Measurements from ENCODE around the gene CNTNAP2.
"Not testable (repeated sequence)": the region's sequence is repeated elsewhere in the genome, so short reads cannot be mapped to it uniquely, and the experiment has no call there.

Gene CNTNAP2

DNA sequence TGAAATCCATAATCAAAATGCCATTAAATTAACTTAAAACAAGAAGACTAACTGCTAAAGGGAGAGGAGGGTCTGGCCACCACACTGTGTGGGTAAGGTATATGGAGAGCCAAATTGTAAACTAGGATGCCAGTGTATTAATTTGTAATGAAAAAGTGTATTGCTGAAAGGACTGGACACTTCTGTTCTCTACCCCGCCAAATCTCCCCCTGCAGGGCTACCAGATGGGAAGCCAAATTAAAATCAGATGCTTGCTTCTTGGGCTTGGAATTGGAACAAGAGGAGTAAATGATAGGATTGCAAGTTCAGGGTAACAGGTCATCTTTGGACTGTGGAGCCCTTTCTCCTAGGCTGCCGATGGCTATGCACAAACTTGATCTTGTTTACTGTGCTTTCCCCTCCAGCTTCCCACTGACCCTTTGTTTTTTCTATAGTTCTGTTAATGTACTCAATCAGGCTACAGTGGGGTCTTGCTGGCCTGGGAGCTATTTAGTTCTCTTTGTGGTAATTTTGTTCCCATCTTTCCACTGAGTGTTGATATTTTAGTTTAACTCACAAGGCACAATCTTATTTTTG is 1541.9 kb downstream of the CNTNAP2 start:
- no peak for DNase-seq (ENCODE audit: low spot score)

DNA sequence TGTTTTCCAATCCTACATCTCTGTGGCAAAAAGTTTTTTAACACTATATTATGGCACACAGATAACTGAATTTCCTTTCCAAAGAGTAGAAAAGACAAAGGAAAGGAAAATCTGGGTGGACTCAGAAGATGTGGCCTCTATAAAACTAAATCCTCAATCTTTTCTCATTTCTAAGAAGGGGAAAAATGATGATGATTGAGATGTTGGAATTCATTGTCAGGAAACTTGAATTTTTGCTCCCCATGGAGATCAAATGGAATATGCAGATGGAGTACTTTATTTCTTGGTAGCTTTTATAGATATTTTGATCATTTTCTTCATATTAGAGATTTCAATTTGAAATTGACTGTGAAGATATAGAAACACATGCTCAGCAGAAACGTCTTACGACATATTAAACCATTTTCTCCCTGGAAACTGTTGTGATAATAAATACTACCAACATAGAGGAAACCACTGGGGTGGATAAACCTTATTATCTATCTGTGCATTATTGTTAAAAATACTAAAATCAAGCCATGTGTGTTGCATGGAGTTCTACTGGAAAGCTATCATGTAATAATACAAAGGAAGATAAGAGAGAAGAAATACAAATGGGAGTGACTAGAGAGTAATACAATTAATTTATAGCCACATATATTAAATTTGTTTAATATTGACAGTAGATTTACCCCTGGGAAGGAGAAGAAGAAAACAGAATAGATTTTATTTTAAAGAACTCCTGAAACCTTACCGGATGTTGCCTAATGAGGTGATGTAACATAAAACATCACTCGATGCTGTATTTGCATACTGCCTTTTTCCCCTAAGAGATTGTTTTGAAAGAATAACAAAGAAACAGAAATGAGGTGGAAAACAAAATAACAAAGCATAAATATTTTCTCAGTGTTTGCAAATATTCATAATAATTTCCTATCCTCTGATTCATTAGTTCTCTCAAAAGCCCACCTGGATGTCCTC is 1542.7 kb downstream of the CNTNAP2 start:
- DNase-seq (ENCODE audit: low spot score) = no peak

DNA sequence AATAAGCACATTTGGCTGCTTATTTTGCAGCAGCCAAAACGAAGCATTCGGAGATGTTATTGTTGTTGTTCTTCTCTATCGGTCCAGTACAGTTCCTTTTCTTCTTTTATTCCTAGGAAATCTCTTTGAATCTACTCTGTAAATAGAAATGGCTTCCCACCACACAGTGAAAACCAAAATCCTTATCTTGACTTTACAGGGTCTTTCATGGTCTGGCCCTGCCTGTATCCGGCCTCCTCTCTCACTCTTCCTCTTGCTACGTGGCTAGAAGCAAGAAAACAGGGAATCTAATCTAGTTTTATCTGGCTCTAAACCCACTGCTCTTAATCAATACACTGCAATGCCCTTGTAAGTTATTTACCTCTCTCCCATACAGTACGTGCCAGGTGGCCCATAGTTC is 1547.9 kb downstream of the CNTNAP2 start:
- no peak for DNase-seq (ENCODE audit: low spot score)

DNA sequence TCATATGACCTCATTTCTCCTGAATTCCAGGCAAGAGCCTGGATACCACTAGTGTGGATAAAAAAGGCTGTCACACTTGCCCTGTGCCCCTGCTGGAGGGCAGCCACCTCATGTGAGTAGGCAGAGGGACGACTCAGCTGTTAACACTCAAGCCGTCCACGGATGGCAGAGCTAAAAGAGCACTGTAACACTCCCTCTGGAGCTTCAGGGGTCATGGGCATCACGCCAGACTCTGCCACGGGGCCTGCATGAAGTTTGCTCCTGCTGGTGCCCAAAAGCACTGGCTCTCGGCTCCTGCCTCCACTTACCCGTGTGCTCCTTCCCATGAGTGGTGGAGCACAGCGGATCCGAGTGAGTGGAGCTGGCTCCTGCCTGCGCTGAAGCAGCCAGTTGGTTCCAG is 1554.2 kb downstream of the CNTNAP2 start:
- no peak for DNase-seq (ENCODE audit: low spot score)

DNA sequence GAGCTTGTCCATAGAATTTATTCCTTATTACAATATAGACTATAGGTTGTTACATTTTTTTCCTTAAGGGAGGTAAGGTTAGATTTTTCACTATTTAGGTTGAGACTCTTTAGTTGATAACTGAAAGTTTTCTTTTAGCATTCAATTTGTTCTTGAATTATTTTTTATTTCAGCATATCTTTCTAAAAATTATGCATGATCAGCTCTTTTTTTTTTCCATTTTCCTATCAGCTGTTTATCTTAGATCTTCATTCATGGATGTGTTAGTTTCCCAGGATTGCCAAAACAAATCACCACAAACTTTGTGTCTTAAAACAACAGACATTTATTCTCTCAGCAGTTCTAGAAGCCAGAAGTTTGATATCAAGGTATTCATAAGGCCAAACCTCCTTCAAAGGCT is 1558.1 kb downstream of the CNTNAP2 start:
- DNase-seq (ENCODE audit: low spot score) = no peak

DNA sequence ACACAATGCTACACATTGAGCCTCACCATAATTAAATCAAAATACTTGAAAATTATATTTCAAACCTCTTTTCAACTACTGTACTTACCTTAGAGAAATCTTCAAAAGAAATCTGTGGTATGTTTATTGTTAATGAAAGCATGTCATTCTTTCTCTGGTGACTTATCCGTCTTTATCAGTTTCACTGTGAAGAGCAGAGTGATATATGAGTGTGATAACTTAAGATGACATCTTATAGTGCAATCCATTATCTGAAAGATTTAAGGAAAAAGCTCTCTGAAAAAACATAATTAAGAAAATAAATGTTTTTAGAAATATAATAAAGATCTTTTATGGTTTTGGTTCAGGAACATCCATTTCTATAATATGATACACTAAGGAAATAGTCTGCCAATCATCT is 1562.3 kb downstream of the CNTNAP2 start:
- DNase-seq (ENCODE audit: low spot score) = no peak

DNA sequence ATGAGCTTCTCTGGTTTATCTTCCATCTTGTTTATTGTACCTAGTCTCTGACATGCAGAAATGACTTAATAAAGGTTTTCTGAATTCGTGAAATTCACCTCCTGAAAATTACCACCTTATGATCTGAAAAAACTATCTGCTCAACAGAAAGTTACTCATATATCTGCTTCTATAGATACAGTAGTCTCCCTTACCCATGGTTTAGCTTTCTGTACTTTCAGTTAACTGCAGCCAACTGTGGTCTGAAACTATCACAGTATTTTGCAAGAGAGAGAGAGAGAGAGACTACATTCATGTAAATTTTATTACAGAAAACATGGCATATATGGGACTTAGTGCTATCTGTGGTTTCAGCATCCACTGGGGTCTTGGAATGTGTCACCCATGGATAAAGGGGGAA is 1564.9 kb downstream of the CNTNAP2 start:
- no peak for DNase-seq (ENCODE audit: low spot score)

DNA sequence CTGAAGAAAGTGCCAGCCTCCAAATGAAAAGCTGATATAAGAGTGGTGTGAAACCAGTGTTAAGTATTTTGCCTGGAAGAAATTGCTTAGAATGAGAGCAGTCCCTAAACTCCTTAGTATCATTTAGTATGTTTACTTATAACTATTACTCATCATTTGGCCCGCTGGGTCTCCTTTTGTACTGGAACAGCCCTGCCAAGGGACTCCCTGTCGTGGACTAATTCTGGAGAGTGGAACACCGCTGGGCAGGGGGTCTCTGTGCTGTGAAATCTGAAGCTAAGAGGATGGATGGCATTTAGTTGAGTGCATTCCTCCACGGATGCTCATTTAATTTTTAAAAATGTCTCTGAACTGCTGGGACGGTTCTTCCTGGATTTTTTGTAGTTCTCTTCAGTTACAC is 1584.1 kb downstream of the CNTNAP2 start:
- DNase-seq (ENCODE audit: low spot score) = no peak

DNA sequence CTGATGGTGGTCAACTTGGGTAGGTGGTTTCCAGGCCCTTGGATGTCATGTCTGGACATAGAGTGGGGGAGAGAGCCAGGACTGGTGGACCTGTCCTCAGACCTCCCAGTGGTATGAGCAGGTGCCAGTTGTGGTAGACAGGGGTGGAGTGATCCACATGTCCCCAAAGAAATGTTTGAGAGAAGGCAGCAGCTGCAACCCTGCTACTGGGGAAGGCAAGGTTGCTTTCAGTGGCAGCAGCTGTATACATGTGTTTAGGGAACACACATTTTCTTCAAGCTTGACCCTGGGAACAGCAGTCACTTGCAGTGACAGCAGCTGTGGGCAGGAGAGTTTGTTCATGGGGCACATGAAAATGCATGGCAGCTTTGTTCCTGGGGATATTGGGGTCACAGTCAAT is 1591.3 kb downstream of the CNTNAP2 start:
- no peak for DNase-seq (ENCODE audit: low spot score)

DNA sequence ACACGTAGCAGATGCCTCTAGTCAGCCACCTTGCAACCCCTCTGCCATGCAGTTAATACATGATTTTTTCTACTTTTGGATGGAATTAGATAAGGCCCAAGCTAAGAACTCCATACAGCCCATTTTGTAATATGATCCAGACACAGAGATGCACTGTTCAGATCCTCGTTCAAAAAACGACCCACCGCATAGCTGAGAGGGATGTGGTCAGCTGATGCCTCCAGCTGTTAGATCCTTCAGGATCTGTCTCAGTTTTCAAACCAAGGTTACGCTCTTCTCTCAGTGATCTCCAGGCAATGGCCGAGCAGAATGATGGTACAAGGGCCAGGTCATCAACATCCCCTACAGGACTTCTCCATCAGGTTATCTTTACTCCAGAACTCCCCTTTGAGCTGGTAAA is 1592.3 kb downstream of the CNTNAP2 start:
- DNase-seq (ENCODE audit: low spot score) = no peak

DNA sequence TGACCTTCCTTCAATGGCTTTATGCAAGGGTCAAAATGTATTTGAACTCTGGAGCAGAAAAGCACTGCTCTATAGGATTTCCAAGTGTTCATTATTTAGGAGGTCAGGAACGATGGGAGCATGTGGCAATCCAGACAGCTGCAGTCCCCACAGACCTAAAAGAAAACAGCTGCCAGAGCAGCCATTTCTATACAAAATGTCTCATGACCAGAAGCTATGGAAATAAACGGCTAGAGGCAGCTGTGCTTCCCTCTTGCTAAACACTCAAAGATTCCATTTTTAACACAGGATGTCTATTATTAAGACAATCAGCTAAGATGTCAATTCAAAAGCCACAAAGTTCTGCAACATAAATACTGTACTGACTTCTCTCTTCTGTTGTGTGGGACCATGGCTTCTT is 1594.8 kb downstream of the CNTNAP2 start:
- DNase-seq (ENCODE audit: low spot score) = no peak

DNA sequence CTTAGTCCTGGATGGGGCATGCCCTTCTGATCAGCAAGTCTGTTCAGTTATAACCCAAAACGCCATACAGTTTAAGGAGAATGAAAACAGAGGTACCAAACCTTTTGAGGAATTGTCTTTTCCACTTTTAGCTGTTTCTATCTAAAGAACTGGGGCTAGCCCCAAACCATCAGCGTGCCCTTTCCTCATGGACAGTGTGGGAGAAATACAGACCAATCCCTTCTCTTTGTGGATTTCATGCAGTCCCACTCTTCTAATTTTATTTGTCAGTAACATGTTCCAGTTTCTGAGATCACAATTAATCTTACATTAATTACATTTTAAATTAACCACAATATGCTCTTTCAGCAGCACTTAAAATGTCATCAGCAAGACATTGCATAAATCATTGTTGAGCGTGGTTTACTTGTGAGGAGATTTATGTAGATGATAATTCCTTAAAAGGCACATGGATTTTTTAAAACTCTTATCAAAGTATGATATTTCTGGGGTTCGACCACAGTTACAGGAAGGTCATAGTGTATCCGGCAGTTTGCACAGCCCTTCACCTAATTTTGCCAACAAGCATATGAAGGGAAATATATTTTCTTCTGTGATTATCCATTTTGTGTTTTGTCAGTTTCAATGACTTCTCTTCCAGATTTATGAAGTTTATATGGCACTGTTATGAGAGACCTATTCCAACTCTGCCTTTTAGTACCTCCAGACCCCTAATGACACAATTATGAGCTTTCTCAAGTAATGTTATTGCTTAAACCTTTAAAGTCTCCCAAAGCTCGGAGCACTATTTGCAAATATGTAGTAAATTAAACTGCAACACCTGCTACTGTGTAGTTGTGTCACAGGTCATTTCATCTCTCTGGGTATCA is 1605.6 kb downstream of the CNTNAP2 start:
- DNase-seq (ENCODE audit: low spot score) = no peak

DNA sequence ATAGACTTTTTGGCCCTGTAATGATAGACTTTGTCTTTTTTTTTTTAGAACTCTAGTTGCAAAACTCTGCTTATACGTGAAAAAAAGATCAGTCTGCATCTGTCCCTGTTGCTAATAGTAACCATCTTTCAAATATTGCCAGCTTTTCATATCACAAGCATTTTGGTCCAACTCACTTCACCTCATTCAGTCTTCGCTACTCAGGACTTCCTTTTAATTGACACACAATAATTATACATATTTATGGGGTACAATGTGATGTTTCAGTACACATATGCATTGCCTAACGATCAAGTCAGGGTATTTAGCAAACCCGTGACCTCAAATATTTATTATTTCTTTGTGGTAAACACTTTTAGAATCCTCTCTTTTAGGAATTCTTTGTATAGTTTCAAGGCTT is 1606.9 kb downstream of the CNTNAP2 start:
- no peak for DNase-seq (ENCODE audit: low spot score)

DNA sequence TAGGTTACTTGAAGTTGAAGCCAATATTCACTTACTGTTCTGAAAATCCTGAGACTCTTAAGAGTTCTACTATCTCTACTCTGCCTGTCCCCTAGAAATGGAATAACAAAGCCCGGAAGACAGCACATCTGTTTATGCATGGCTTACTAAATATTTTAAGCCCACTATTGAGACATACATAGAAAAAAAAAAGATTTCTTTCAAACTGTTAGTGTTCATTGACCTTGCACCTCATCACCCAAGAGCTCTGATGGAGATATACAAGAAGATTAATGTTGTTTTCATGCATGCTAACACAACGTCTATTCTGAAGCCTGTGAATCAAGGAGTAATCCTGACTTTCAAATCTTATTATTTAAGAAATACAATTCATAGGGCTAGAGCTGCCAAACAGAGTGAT is 1614.7 kb downstream of the CNTNAP2 start:
- no peak for DNase-seq (ENCODE audit: low spot score)

DNA sequence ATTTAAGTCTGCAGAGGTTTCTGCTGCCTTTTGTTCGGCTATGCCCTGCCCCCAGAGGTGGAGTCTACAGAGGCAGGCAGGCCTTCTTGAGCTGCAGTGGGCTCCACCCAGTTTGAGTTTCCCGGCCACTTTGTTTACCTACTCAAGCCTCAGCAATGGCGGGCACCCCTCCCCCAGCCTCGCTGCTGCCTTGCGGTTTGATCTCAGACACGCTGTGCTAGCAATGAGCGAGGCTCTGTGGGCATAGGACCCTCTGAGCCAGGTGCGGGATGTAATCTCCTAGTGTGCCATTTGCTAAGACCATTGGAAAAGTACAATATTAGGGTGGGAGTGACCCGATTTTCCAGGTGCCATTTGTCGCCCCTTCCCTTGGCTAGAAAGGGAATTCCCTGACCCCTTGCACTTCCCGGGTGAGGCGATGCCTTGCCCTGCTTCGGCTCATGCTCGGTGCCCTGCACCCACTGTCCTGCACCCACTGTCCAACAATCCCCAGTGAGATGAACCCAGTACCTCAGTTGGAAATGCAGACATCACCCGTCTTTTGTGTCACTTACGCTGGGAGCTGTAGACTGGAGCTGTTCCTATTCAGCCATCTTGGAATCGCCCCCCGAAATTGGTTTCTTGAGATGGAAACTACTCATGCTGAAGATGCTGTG is 1621.1 kb downstream of the CNTNAP2 start:
- DNase-seq (ENCODE audit: low spot score) = not testable (repeated sequence)

DNA sequence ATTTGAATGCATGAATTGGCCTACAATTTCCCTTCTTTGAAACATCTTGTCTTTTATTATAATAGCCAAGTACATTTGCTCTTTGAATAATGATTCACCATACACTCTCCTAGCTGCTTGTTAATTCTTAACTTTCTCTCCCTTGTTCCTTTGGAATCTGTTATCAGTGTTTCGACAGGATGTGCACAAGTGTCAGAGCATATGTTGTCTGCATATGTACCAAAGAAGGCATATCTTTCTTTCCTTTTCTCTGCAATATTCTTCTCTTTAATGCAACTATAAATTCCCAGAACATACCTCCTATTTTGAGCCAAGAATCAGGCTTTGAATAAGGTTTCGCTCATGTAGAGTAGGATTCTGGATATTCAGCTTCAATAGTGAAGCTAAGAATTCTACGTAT is 1625.7 kb downstream of the CNTNAP2 start:
- no peak for DNase-seq (ENCODE audit: low spot score)

DNA sequence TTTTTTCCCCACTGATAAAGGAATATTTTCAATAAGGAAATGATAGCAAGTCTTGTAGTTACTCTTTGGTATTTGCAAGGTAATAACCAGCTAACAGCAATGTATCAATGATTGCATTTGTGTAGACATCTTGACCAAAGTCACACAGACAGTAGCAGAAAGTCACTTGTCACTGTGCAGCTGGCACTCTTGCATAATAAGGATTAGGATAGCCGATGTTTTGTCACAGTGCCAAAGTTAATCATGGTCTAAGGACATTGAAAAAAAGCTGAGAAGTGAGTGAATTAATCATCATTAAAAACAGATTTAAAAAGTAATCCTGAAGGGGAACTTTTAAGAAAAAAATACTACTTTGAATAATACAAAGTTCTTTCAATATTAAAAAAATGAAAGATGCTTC is 1639.7 kb downstream of the CNTNAP2 start:
- DNase-seq (ENCODE audit: low spot score) = no peak

DNA sequence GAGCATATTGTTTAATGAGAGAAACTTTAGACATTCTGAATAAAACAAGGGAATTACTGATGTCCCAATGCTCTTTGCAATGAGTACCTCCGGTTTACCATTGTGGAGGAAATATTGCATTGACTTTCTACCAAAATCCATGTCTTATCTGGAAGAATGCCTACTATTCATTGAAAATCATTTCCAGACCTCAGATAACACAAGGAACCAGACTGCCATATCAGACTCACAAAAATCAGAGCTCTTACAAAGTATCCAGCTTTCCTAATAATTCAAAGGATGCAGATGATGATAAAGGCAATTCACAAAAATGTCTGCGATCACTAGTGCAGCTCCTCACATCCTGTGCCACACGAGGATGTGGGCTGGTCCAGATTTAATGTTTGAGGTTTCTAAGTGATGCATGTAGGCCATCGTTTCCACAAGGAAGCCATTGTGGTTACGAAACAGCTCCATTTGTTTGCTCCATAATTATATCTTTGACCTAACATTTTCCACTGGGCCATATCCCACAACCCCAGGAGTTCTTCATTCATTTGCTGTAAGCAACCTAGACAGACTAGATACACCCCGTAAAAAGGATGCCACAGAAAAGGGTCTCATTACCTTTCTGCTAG is 1642.8 kb downstream of the CNTNAP2 start:
- DNase-seq (ENCODE audit: low spot score) = no peak

DNA sequence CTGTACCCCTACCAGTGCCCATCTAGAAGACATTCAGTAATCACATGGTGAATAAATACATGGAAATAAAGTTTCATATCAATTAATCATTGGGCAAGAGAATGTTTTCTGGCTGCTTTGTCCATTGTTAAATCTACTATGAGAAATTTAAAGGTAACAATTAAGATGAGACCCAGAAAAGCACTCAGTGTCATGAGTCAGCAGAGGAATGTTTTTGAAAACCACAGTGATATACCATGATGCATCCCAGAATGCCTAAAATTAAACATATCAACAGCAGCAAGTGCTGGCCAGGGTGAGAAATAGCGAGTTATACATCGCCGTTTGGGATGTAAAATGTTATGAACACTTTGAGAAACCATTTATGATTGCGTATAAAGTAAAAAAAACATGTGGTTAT is 1648.7 kb downstream of the CNTNAP2 start:
- no peak for DNase-seq (ENCODE audit: low spot score)

DNA sequence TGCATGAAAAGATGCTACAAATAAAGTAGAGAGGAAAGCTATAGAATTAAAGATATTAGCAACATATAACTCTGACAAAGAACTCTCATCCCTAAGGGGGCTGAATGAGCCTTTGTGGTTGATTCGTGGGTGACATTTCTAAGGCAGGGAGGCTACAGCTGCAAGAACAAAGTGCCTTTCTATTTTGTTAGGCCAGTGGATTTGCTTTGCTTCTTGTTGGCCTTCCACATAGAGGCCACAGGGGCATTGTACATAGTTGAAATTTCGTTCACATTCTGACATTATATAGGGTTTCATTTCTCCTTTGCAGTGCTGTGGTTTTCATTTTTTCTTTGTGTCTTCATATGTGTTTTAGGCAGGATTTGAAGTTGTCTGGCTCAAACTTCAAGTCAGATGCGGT is 1654.7 kb downstream of the CNTNAP2 start:
- DNase-seq (ENCODE audit: low spot score) = no peak

DNA sequence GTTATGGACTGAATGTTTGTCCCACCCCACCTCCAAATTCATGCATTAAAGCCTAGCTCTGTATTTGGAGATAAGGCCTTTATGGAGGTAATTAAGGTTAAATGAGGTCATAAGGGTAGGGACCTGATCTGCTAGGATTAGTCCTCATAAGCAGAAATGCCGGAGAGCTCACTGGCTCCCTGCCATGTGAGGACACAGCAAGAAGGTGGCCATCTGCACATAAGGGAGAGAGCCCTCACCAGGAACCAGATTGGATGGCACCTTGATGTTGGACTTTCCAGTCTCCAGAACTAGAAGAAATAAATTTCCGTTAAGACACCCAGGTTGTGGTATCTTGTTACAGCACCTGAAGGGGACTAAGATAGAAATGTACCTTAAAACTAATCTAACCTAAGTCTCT is 1657.9 kb downstream of the CNTNAP2 start:
- DNase-seq (ENCODE audit: low spot score) = no peak

Measured in hepatic stellate cell (primary cell).